HepG2 (cell line): ENCODE measurements around the gene SIRT5. TPM values are rescaled to one million over a fixed set of nuclear protein-coding genes. Genes with fewer than 3 reads are reported as not detected.

ENCODE experiments used
- ATAC-seq: fragments of 200-7000 bp; cut with Tn5 transposase; 3 replicates; pipeline ENCODE4 v1.9.1; 2020; ENCODE audit warnings: mild to moderate bottlenecking, moderate library complexity
- BruUV-seq: library from RNA; stranded (reverse); fragments of 400-500 nt; replicated peaks from 2 replicates; lab custom pipeline; 2021; lab: Mats Ljungman, UMichigan
- CTCF ChIA-PET: fragments of 300-600 bp; formaldehyde crosslinking; extraction: SDS; loops from one replicate; lab custom pipeline; 2021; ENCODE audit warnings: low total read pairs, inconsistent platforms, low intra/inter-chr PET ratio; lab: Yijun Ruan, JAX
- POLR2A ChIA-PET: fragments of 350-600 bp; sonication (Branson Sonifier 250); formaldehyde crosslinking; loops from one replicate; lab custom pipeline; 2020; ENCODE audit warnings: antibody characterized with exemption, inconsistent platforms; lab: Yijun Ruan, JAX
- DNase-seq: peaks from one replicate; pipeline ENCODE4 v3.0.0-alpha.2; 2015; ENCODE audit warnings: low spot score
- FAIRE-seq: peaks from 3 replicates; lab custom pipeline; 2011; peaks lifted over from hg19 to GRCh38; lab: Jason Lieb, UNC
- H2AFZ ChIP-seq: one replicate; pipeline ENCODE4 v1.6.1; 2011; ENCODE audit warnings: low read length, inconsistent platforms
- H3K27ac ChIP-seq: fragments of 300-600 bp; 3 replicates; pipeline ENCODE4 v1.8.0; 2011; ENCODE audit warnings: mixed run types, mild to moderate bottlenecking, mixed read lengths, low read length, inconsistent platforms; ENCODE audit not compliant: insufficient read depth; ENCODE audit errors: extremely low read length
- H3K27me3 ChIP-seq, 2 experiments: fragments of 200-600 bp in 1 of 2; 2 replicates in 1 of 2; 3 replicates in 1 of 2; pipeline versions ENCODE4 v1.6.0 to v1.8.0; 2011; ENCODE audit warnings: low read length in 2 of 2, mild to moderate bottlenecking in 2 of 2, moderate library complexity in 2 of 2, inconsistent platforms in 1 of 2; ENCODE audit not compliant: insufficient read depth in 2 of 2, control insufficient read depth in 1 of 2
- H3K36me3 ChIP-seq, 2 experiments: fragments of 200-600 bp in 1 of 2; replicated peaks in 1 of 2; 2 replicates in 1 of 2; 3 replicates in 1 of 2; pipeline versions ENCODE4 v1.5.1 to v1.8.0; 2011; ENCODE audit warnings: low read length in 2 of 2, inconsistent platforms in 1 of 2; ENCODE audit not compliant: insufficient read depth in 2 of 2, control insufficient read depth in 1 of 2
- H3K4me1 ChIP-seq: 2 replicates; pipeline ENCODE4 v1.5.1; 2012; ENCODE audit warnings: low read length, inconsistent platforms; ENCODE audit not compliant: insufficient read depth
- H3K4me2 ChIP-seq: 2 replicates; pipeline ENCODE4 v1.6.0; 2011; ENCODE audit warnings: low read depth, low read length, inconsistent platforms
- H3K4me3 ChIP-seq, 3 experiments: fragments of 200-600 bp in 1 of 3; sonication (generic), shearing (Covaris generic) in 1 of 3; replicated peaks in 1 of 3; 2 replicates each; pipeline ENCODE4 v1.5.1; 2011 to 2016; ENCODE audit warnings: low read length in 3 of 3, inconsistent platforms in 2 of 3, low read depth in 2 of 3, mild to moderate bottlenecking in 2 of 3, control low read depth in 1 of 3, mixed read lengths in 1 of 3; ENCODE audit not compliant: insufficient read depth in 1 of 3
- H3K79me2 ChIP-seq: one replicate; pipeline ENCODE4 v1.6.1; 2011; ENCODE audit warnings: low read length, inconsistent platforms; ENCODE audit not compliant: insufficient read depth
- H3K9ac ChIP-seq: 2 replicates; pipeline ENCODE4 v1.6.0; 2011; ENCODE audit warnings: mild to moderate bottlenecking, low read depth, low read length, inconsistent platforms; ENCODE audit not compliant: insufficient read depth
- H3K9me3 ChIP-seq: 2 replicates; pipeline ENCODE4 v1.5.1; 2012; ENCODE audit warnings: mild to moderate bottlenecking, low read length
- H4K20me1 ChIP-seq: 2 replicates; pipeline ENCODE4 v1.6.0; 2011; ENCODE audit warnings: inconsistent platforms, mild to moderate bottlenecking, low read length, moderate library complexity; ENCODE audit not compliant: insufficient read depth
- CEBPZ ChIP-seq: IDR thresholded peaks from 2 replicates; pipeline ENCODE4 v1.6.1; 2012; ENCODE audit warnings: low read length, improper control_type of control experiment
- NR1H2 ChIP-seq: sonication (generic); formaldehyde crosslinking; IDR thresholded peaks from 2 replicates; pipeline ENCODE4 v1.8.1; 2022; ENCODE audit warnings: low read depth, missing genetic modification reagents, borderline replicate concordance
- NR2F6 ChIP-seq, 2 experiments: IDR thresholded peaks; 2 replicates each; pipeline ENCODE4 v1.6.1; 2016; ENCODE audit warnings: antibody characterized with exemption in 1 of 2, mild to moderate bottlenecking in 1 of 2
- POGZ ChIP-seq: sonication (generic); formaldehyde crosslinking; IDR thresholded peaks from 2 replicates; pipeline ENCODE4 v1.4.0; 2020; ENCODE audit warnings: mild to moderate bottlenecking, missing genetic modification reagents
- RFXANK ChIP-seq: IDR thresholded peaks from 2 replicates; pipeline ENCODE4 v1.6.1; 2016
- ZBTB14 ChIP-seq: sonication (generic); formaldehyde crosslinking; IDR thresholded peaks from 2 replicates; pipeline ENCODE4 v1.4.0; 2020; ENCODE audit warnings: missing genetic modification reagents
- ZNF138 ChIP-seq: sonication (generic); formaldehyde crosslinking; IDR thresholded peaks from 2 replicates; pipeline ENCODE4 v1.5.0; 2020; ENCODE audit warnings: mild to moderate bottlenecking, low read depth, missing genetic modification reagents
- ZNF607 ChIP-seq: sonication (generic); formaldehyde crosslinking; IDR thresholded peaks from 2 replicates; pipeline ENCODE4 v1.5.1; 2020; ENCODE audit warnings: missing genetic modification reagents, mild to moderate bottlenecking, borderline replicate concordance
- ZNF781 ChIP-seq: sonication (generic); formaldehyde crosslinking; IDR thresholded peaks from 2 replicates; pipeline ENCODE4 v1.5.1; 2020; ENCODE audit warnings: borderline replicate concordance, mild to moderate bottlenecking, missing genetic modification reagents; ENCODE audit errors: not compliant biosample characterization
- ZNF790 ChIP-seq: sonication (generic); formaldehyde crosslinking; IDR thresholded peaks from 2 replicates; pipeline ENCODE4 v1.8.0; 2022; ENCODE audit warnings: missing genetic modification reagents, mild to moderate bottlenecking, borderline replicate concordance
- WGBS: methylation state at CpG from one replicate; pipeline ENCODE4 v1.1.6; 2017; ENCODE audit warnings: low lambda C conversion rate; 5-methylcytosine and 5-hydroxymethylcytosine counted together
- in situ Hi-C: cut with HindIII; loops from 2 replicates; pipeline ENCODE4 v1.10.0; 2017; ENCODE audit warnings: low pct_unique_long_range_greater_than_20kb; ENCODE audit not compliant: extremely low pct_ligation_motif_present
- intact Hi-C: fragments of 100-400 bp; cut with micrococcal nuclease; formaldehyde crosslinking; loops from one replicate; pipeline ENCODE4 v1.10.0; 2022; ENCODE audit not compliant: unreplicated experiment
- polyA plus RNA-seq, 8 experiments: library from polyadenylated mRNA; depleted of rRNA in 3 of 8; stranded (reverse) in 7 of 8; unstranded in 1 of 8; fragments of >200 nt; fragmentation: Illumina TruSeq in 4 of 8; extraction: Trizol in 4 of 8; gene quantifications; 2 replicates each; pipeline versions ENCODE4 v1.2.1 to v1.2.3, GENCODE V29; 2011 to 2016; ENCODE audit warnings: low read depth in 4 of 8, missing spikeins in 1 of 8, mixed read lengths in 1 of 8; ENCODE audit not compliant: insufficient read depth in 1 of 8
- total RNA-seq, 5 experiments: library from RNA; depleted of rRNA; stranded (reverse); fragments of >200 nt; fragmentation: Illumina TruSeq; extraction: Trizol; gene quantifications; 2 replicates each; pipeline ENCODE4 v1.2.3, GENCODE V29; 2016; ENCODE audit warnings: low read depth in 1 of 5

The SIRT5 gene
- total and polyA plus RNA-seq, 2 of the 13 experiments (the other 11 are each of a cell fraction or from before 2014, with no cell fraction given), result 14.1 to 16.6 TPM

- Histone ChIP-seq H3K27ac (no peak overlapping the region), H3K79me2 (no peaks in the 10 kb centered on the region), H3K4me3 (no peak overlapping the region), H3K36me3 (no peaks in the 10 kb centered on the region), H3K4me2 (no peak overlapping the region), H3K4me1 (peaks cover 19% of the 10 kb centered on the region), H3K9ac (no peak overlapping the region), H3K27me3 (0 out of 5 replicates have a peak, but pooled peaks cover 0 to 1% of the 10 kb centered on the region in 2 experiments), H4K20me1 (no peaks in the 10 kb centered on the region), H3K9me3 (no peaks in the 10 kb centered on the region), H2AFZ (no peak overlapping the region)
- 0% methylated on average over 1 of the region's 1 CpG for WGBS
- ChIA-PET POLR2A (interaction anchor here (1.2 kb wide), 1 partner anchor 21 kb away, joined by 4 read pairs; the partner anchor contains the start of gene SIRT5), CTCF (no interaction called here)
- FAIRE-seq, result no peak
- intact Hi-C loops (no loop called here), in situ Hi-C loops (no loop called here)
- BruUV-seq, result no TSS peak
- ATAC-seq, result no peak
- TF ChIP-seq ZNF607 (CRISPR knock-in tag) (no peak), ZBTB14 (CRISPR knock-in tag) (no peak), NR2F6 (IDR thresholded peaks at IDR 0.05) (no peak), NR2F6 (CRISPR knock-in tag; IDR thresholded peaks at IDR 0.05) (no peak), POGZ (CRISPR knock-in tag) (no peak), ZNF138 (no peak), NR1H2 (CRISPR knock-in tag) (no peak), ZNF781 (no peak), ZNF790 (CRISPR knock-in tag) (no peak), CEBPZ (no peak), RFXANK (CRISPR knock-in tag) (no peak)
- no peak for DNase-seq
Measured at GRCh38 chr6:13553646-13554045, 20.8 kb upstream of the SIRT5 start.
